ENCODE measurements around the gene TOMM22.

Gene TOMM22

GRCh38 chr22:38715176-38715764, 33.5 kb downstream of the TOMM22 start:
- DNase-seq (ENCODE audit: low read depth in 3 of 3), result no peak

GRCh38 chr22:38715852-38716251, 34.1 kb downstream of the TOMM22 start:
- DNase-seq (ENCODE audit: low read depth in 3 of 3), result no peak

- DNase-seq (ENCODE audit: low read depth in 3 of 3), result no peak
Measured at GRCh38 chr22:38716271-38716670, 34.5 kb downstream of the TOMM22 start.

GRCh38 chr22:38716826-38717225, 35.1 kb downstream of the TOMM22 start:
- DNase-seq (ENCODE audit: low read depth in 3 of 3), result no peak

GRCh38 chr22:38717244-38717643, 35.5 kb downstream of the TOMM22 start:
- no peak for DNase-seq (ENCODE audit: low read depth in 3 of 3)

- no peak for DNase-seq (ENCODE audit: low read depth in 3 of 3)
Measured at GRCh38 chr22:38718414-38718813, 36.7 kb downstream of the TOMM22 start.

- DNase-seq (ENCODE audit: low read depth in 3 of 3), result no peak
Measured at GRCh38 chr22:38719196-38719595, 37.4 kb downstream of the TOMM22 start.

GRCh38 chr22:38720350-38720749, 38.6 kb downstream of the TOMM22 start:
- no peak for DNase-seq (ENCODE audit: low read depth in 3 of 3)

- DNase-seq (ENCODE audit: low read depth in 3 of 3), result no peak
Measured at GRCh38 chr22:38721551-38721950, 39.8 kb downstream of the TOMM22 start.

- no peak for DNase-seq (ENCODE audit: low read depth in 3 of 3)
Measured at GRCh38 chr22:38724176-38724575, 42.4 kb downstream of the TOMM22 start.

- DNase-seq (ENCODE audit: low read depth in 3 of 3), result no peak
Measured at GRCh38 chr22:38724926-38725571, 43.3 kb downstream of the TOMM22 start.

GRCh38 chr22:38725900-38726655, 44.3 kb downstream of the TOMM22 start:
- no peak for DNase-seq (ENCODE audit: low read depth in 3 of 3)

- no peak for DNase-seq (ENCODE audit: low read depth in 3 of 3)
Measured at GRCh38 chr22:38727123-38727522, 45.4 kb downstream of the TOMM22 start.

- no peak for DNase-seq (ENCODE audit: low read depth in 3 of 3)
Measured at GRCh38 chr22:38727530-38728451, 46.0 kb downstream of the TOMM22 start.

- DNase-seq (ENCODE audit: low read depth in 3 of 3), result no peak
Measured at GRCh38 chr22:38728871-38729796, 47.4 kb downstream of the TOMM22 start.

- no peak for DNase-seq (ENCODE audit: low read depth in 3 of 3)
Measured at GRCh38 chr22:38729946-38730345, 48.2 kb downstream of the TOMM22 start.

GRCh38 chr22:38730411-38730871, 48.7 kb downstream of the TOMM22 start:
- no peak for DNase-seq (ENCODE audit: low read depth in 3 of 3)

- DNase-seq (ENCODE audit: low read depth in 3 of 3), result no peak
Measured at GRCh38 chr22:38731703-38732161, 50.0 kb downstream of the TOMM22 start.

GRCh38 chr22:38732251-38732815, 50.6 kb downstream of the TOMM22 start:
- no peak for DNase-seq (ENCODE audit: low read depth in 3 of 3)

- no peak for DNase-seq (ENCODE audit: low read depth in 3 of 3)
Measured at GRCh38 chr22:38733329-38733723, 51.6 kb downstream of the TOMM22 start.
